GM23338 (cell line): Measurements from ENCODE around the gene TNFRSF4. TPM values are rescaled to one million over a fixed set of nuclear protein-coding genes. Genes with fewer than 3 reads are reported as not detected.

Experiments
- ATAC-seq: fragments of 200-7000 bp; cut with Tn5 transposase; 3 replicates; pipeline ENCODE4 v1.9.1; 2020
- DNase-seq: peaks from one replicate; pipeline ENCODE4 v3.0.0-alpha.2; 2015; ENCODE audit warnings: low spot score
- H2AFZ ChIP-seq: fragments of 200-600 bp; sonication (generic); 2 replicates; pipeline ENCODE4 v1.8.0; 2016; ENCODE audit warnings: antibody characterized with exemption, mild to moderate bottlenecking, moderate library complexity
- H3F3A ChIP-seq: fragments of 200-600 bp; sonication (generic); replicated peaks from 2 replicates; pipeline ENCODE4 v1.8.0; 2017; ENCODE audit warnings: antibody characterized with exemption, mixed run types, low read depth
- H3K27ac ChIP-seq: fragments of 200-600 bp; sonication (generic); 2 replicates; pipeline ENCODE4 v1.6.1; 2016; ENCODE audit warnings: low read depth
- H3K27me3 ChIP-seq: fragments of 200-600 bp; sonication (generic); 2 replicates; pipeline ENCODE4 v1.8.0; 2016; ENCODE audit warnings: mild to moderate bottlenecking, mixed run types, moderate library complexity; ENCODE audit not compliant: insufficient read depth
- H3K36me3 ChIP-seq: fragments of 200-600 bp; sonication (generic); 2 replicates; pipeline ENCODE4 v1.8.0; 2016; ENCODE audit warnings: mild to moderate bottlenecking; ENCODE audit not compliant: insufficient read depth
- H3K4me1 ChIP-seq: fragments of 200-600 bp; sonication (generic); 2 replicates; pipeline ENCODE4 v1.8.0; 2016; ENCODE audit warnings: mild to moderate bottlenecking, moderate library complexity; ENCODE audit not compliant: insufficient read depth
- H3K4me2 ChIP-seq: fragments of 200-600 bp; sonication (generic); 2 replicates; pipeline ENCODE4 v1.7.1; 2017; ENCODE audit warnings: mixed run types
- H3K4me3 ChIP-seq: fragments of 200-600 bp; sonication (generic); 2 replicates; pipeline ENCODE4 v1.6.1; 2016; ENCODE audit warnings: mixed run types
- H3K79me2 ChIP-seq: fragments of 200-600 bp; sonication (generic); replicated peaks from 2 replicates; pipeline ENCODE4 v1.8.0; 2017; ENCODE audit warnings: mild to moderate bottlenecking; ENCODE audit not compliant: insufficient read depth
- H3K9me2 ChIP-seq: fragments of 200-600 bp; sonication (generic); 2 replicates; pipeline ENCODE4 v1.8.0; 2017; ENCODE audit not compliant: insufficient read depth
- H4K20me1 ChIP-seq: fragments of 200-600 bp; sonication (generic); replicated peaks from 2 replicates; pipeline ENCODE4 v1.8.0; 2017; ENCODE audit warnings: mild to moderate bottlenecking; ENCODE audit not compliant: insufficient read depth
- H3K27ac Mint-ChIP-seq: 2 replicates; pipeline ENCODE4 v1.8.0; 2020; ENCODE audit warnings: inconsistent platforms, mild to moderate bottlenecking, moderate library complexity, mixed read lengths
- H3K27me3 Mint-ChIP-seq: 3 replicates; pipeline ENCODE4 v1.8.0; 2022; ENCODE audit warnings: low read depth, mild to moderate bottlenecking, moderate library complexity, mixed read lengths, inconsistent platforms; ENCODE audit not compliant: insufficient read depth, poor library complexity
- H3K36me3 Mint-ChIP-seq: 3 replicates; pipeline ENCODE4 v1.8.0; 2021; ENCODE audit warnings: low read depth, mild to moderate bottlenecking, inconsistent platforms, moderate library complexity, mixed read lengths
- H3K4me1 Mint-ChIP-seq: 3 replicates; pipeline ENCODE4 v1.8.0; 2020; ENCODE audit warnings: mild to moderate bottlenecking, inconsistent platforms, mixed read lengths
- H3K4me3 Mint-ChIP-seq: 3 replicates; pipeline ENCODE4 v1.8.0; 2021; ENCODE audit warnings: moderate library complexity, mild to moderate bottlenecking, inconsistent platforms, mixed read lengths
- H3K9me3 Mint-ChIP-seq: 3 replicates; pipeline ENCODE4 v1.8.0; 2020; ENCODE audit warnings: moderate library complexity, mild to moderate bottlenecking, inconsistent platforms, mixed read lengths
- CREB1 ChIP-seq: fragments of 250-450 bp; sonication (Bioruptor Pico); IDR thresholded peaks from 2 replicates; pipeline ENCODE4 v1.5.0; 2020; ENCODE audit warnings: low read depth, mild to moderate bottlenecking, moderate library complexity
- CTCF ChIP-seq, 2 experiments: fragments of 200-600 bp in 1 of 2; sonication (generic) in 1 of 2; conservative IDR thresholded peaks; 2 replicates each; pipeline versions ENCODE4 v1.5.1 to v1.6.1; 2016 to 2017; ENCODE audit warnings: antibody characterized with exemption in 2 of 2, low read depth in 2 of 2, mild to moderate bottlenecking in 2 of 2, moderate library complexity in 1 of 2
- ETS1 ChIP-seq: IDR thresholded peaks from 2 replicates; pipeline ENCODE4 v1.6.1; 2016; ENCODE audit warnings: antibody characterized with exemption
- EZH2 ChIP-seq: fragments of 200-600 bp; sonication (generic); IDR thresholded peaks from one replicate; pipeline ENCODE4 v1.8.0; 2017; ENCODE audit warnings: antibody characterized with exemption, mild to moderate bottlenecking, low read depth; ENCODE audit not compliant: unreplicated experiment
- EZH2phosphoT487 ChIP-seq: fragments of 200-600 bp; sonication (generic); IDR thresholded peaks from one replicate; pipeline ENCODE4 v1.8.1; 2018; ENCODE audit warnings: antibody characterized with exemption; ENCODE audit not compliant: unreplicated experiment
- JUNB ChIP-seq: IDR thresholded peaks from one replicate; pipeline ENCODE4 v1.6.1; 2016; ENCODE audit warnings: antibody characterized with exemption; ENCODE audit not compliant: unreplicated experiment
- NANOG ChIP-seq: IDR thresholded peaks from 2 replicates; pipeline ENCODE4 v1.6.1; 2016; ENCODE audit warnings: antibody characterized with exemption, borderline replicate concordance
- POLR2AphosphoS5 ChIP-seq: IDR thresholded peaks from 2 replicates; pipeline ENCODE4 v1.6.1; 2016; ENCODE audit warnings: antibody characterized with exemption, low read depth
- REST ChIP-seq: IDR thresholded peaks from one replicate; pipeline ENCODE4 v1.6.1; 2018; ENCODE audit warnings: antibody characterized with exemption; ENCODE audit not compliant: unreplicated experiment
- STAT1 ChIP-seq: IDR thresholded peaks from one replicate; pipeline ENCODE4 v1.6.1; 2016; ENCODE audit warnings: antibody characterized with exemption; ENCODE audit not compliant: unreplicated experiment
- ZNF114 ChIP-seq: fragments of 250-450 bp; sonication (Bioruptor Pico); IDR thresholded peaks from 2 replicates; pipeline ENCODE4 v1.5.0; 2020; ENCODE audit warnings: mild to moderate bottlenecking, moderate library complexity
- ZNF331 ChIP-seq: fragments of 250-450 bp; sonication (Bioruptor Pico); IDR thresholded peaks from 2 replicates; pipeline ENCODE4 v1.5.0; 2020; ENCODE audit warnings: low read depth, mild to moderate bottlenecking, moderate library complexity
- polyA plus RNA-seq: library from polyadenylated mRNA; unstranded; fragments of >200 nt; fragmentation: Nextera tagmentation; extraction: Ambion mirVana; gene quantifications from 2 replicates; pipeline ENCODE4 v1.2.1, GENCODE V29; 2016
- total RNA-seq: library from RNA; depleted of rRNA; stranded (reverse); fragments of >200 nt; shearing (Covaris generic); gene quantifications from 2 replicates; pipeline ENCODE4 v1.2.3, GENCODE V29; 2014
- TF ChIP-seq, protein P1 (sequence below): fragments of 250-450 bp; sonication (Bioruptor Pico); IDR thresholded peaks from 2 replicates; pipeline ENCODE4 v1.5.0; 2020; ENCODE audit warnings: mild to moderate bottlenecking, moderate library complexity

TNFRSF4 gene
- total and polyA plus RNA-seq, 2 experiments from 2014 or later = not detected

GRCh38 chr1:1167398-1167821 lies 46.5 kb downstream of the TNFRSF4 start:
- no peak overlapping the region for H3K27ac ChIP-seq

More at GRCh38 chr1:1167398-1167821, 46.5 kb downstream of the TNFRSF4 start:
- Histone ChIP-seq H3K9me2 (no peaks in the 10 kb centered on the region), H3K4me1 (peaks cover 10% of the 10 kb centered on the region; the same call in 1 of the 2 replicates), H2AFZ (no peak overlapping the region), H3K4me3 (no peak overlapping the region), H4K20me1 (no peaks in the 10 kb centered on the region), H3K4me2 (no peak overlapping the region), H3K27me3 (no peaks in the 10 kb centered on the region), H3K36me3 (no peaks in the 10 kb centered on the region), H3K79me2 (peaks cover 11% of the 10 kb centered on the region; the same call in 1 of the 2 replicates), H3F3A (0 out of 2 replicates have a peak, but pooled peaks cover 11% of the 10 kb centered on the region)
- no peak overlapping the region for H3K27ac Mint-ChIP-seq
- H3K9me3 Mint-ChIP-seq = no peaks in the 10 kb centered on the region
- ATAC-seq (no peak), DNase-seq (no peak)
- peaks cover 2% of the 10 kb centered on the region; the same call in 1 of the 3 replicates for H3K36me3 Mint-ChIP-seq
- TF ChIP-seq REST (no peak), EZH2 (no peak), ZNF331 (CRISPR knock-in tag) (no peak), NANOG (no peak), CTCF (conservative IDR thresholded peaks at IDR 0.05; ENCODE audit: low read depth in 2 of 2) (no peak), STAT1 (no peak), CREB1 (no peak), EZH2phosphoT487 (no peak), POLR2AphosphoS5 (no peak), ETS1 (no peak), JUNB (no peak), ZNF114 (CRISPR knock-in tag) (no peak)
- TF ChIP-seq, protein P1, sequence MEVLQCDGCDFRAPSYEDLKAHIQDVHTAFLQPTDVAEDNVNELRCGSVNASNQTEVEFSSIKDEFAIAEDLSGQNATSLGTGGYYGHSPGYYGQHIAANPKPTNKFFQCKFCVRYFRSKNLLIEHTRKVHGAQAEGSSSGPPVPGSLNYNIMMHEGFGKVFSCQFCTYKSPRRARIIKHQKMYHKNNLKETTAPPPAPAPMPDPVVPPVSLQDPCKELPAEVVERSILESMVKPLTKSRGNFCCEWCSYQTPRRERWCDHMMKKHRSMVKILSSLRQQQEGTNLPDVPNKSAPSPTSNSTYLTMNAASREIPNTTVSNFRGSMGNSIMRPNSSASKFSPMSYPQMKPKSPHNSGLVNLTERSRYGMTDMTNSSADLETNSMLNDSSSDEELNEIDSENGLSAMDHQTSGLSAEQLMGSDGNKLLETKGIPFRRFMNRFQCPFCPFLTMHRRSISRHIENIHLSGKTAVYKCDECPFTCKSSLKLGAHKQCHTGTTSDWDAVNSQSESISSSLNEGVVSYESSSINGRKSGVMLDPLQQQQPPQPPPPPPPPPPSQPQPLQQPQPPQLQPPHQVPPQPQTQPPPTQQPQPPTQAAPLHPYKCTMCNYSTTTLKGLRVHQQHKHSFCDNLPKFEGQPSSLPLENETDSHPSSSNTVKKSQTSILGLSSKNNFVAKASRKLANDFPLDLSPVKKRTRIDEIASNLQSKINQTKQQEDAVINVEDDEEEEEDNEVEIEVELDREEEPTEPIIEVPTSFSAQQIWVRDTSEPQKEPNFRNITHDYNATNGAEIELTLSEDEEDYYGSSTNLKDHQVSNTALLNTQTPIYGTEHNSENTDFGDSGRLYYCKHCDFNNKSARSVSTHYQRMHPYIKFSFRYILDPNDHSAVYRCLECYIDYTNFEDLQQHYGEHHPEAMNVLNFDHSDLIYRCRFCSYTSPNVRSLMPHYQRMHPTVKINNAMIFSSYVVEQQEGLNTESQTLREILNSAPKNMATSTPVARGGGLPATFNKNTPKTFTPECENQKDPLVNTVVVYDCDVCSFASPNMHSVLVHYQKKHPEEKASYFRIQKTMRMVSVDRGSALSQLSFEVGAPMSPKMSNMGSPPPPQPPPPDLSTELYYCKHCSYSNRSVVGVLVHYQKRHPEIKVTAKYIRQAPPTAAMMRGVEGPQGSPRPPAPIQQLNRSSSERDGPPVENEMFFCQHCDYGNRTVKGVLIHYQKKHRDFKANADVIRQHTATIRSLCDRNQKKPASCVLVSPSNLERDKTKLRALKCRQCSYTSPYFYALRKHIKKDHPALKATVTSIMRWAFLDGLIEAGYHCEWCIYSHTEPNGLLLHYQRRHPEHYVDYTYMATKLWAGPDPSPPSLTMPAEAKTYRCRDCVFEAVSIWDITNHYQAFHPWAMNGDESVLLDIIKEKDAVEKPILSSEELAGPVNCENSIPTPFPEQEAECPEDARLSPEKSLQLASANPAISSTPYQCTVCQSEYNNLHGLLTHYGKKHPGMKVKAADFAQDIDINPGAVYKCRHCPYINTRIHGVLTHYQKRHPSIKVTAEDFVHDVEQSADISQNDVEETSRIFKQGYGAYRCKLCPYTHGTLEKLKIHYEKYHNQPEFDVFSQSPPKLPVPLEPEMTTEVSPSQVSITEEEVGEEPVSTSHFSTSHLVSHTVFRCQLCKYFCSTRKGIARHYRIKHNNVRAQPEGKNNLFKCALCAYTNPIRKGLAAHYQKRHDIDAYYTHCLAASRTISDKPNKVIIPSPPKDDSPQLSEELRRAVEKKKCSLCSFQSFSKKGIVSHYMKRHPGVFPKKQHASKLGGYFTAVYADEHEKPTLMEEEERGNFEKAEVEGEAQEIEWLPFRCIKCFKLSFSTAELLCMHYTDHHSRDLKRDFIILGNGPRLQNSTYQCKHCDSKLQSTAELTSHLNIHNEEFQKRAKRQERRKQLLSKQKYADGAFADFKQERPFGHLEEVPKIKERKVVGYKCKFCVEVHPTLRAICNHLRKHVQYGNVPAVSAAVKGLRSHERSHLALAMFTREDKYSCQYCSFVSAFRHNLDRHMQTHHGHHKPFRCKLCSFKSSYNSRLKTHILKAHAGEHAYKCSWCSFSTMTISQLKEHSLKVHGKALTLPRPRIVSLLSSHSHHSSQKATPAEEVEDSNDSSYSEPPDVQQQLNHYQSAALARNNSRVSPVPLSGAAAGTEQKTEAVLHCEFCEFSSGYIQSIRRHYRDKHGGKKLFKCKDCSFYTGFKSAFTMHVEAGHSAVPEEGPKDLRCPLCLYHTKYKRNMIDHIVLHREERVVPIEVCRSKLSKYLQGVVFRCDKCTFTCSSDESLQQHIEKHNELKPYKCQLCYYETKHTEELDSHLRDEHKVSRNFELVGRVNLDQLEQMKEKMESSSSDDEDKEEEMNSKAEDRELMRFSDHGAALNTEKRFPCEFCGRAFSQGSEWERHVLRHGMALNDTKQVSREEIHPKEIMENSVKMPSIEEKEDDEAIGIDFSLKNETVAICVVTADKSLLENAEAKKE (CRISPR knock-in tag) = no peak
- peaks cover 20% of the 10 kb centered on the region for H3K4me1 Mint-ChIP-seq
- H3K4me3 Mint-ChIP-seq = no peak overlapping the region
- peaks cover 26% of the 10 kb centered on the region for H3K27me3 Mint-ChIP-seq
